Activated T-cell treated with anti-CD3 and anti-CD28 coated beads, Interleukin-2, amount 50 U/mL, for 24 hours (primary cell): ENCODE measurements around the gene SRF.
"Not testable (repeated sequence)": the region's sequence is repeated elsewhere in the genome, so short reads cannot be mapped to it uniquely, and the experiment has no call there.

Source experiments
- DNase-seq: peaks from one replicate; pipeline ENCODE4 v3.0.0-alpha.2; 2020
- H3K27ac Mint-ChIP-seq: 2 replicates; pipeline ENCODE4 v1.8.0; 2020; ENCODE audit warnings: mild to moderate bottlenecking, mixed read lengths
- H3K27me3 Mint-ChIP-seq: 2 replicates; pipeline ENCODE4 v1.8.0; 2020; ENCODE audit warnings: mixed read lengths
- H3K36me3 Mint-ChIP-seq: 2 replicates; pipeline ENCODE4 v1.8.0; 2020; ENCODE audit warnings: low read depth, mixed read lengths
- H3K4me1 Mint-ChIP-seq: 2 replicates; pipeline ENCODE4 v1.8.0; 2020; ENCODE audit warnings: low read depth, mixed read lengths
- H3K4me3 Mint-ChIP-seq: 2 replicates; pipeline ENCODE4 v1.8.0; 2020; ENCODE audit warnings: mild to moderate bottlenecking, moderate library complexity, mixed read lengths
- H3K9me3 Mint-ChIP-seq: 2 replicates; pipeline ENCODE4 v1.8.0; 2020; ENCODE audit warnings: mixed read lengths

SRF gene

DNA sequence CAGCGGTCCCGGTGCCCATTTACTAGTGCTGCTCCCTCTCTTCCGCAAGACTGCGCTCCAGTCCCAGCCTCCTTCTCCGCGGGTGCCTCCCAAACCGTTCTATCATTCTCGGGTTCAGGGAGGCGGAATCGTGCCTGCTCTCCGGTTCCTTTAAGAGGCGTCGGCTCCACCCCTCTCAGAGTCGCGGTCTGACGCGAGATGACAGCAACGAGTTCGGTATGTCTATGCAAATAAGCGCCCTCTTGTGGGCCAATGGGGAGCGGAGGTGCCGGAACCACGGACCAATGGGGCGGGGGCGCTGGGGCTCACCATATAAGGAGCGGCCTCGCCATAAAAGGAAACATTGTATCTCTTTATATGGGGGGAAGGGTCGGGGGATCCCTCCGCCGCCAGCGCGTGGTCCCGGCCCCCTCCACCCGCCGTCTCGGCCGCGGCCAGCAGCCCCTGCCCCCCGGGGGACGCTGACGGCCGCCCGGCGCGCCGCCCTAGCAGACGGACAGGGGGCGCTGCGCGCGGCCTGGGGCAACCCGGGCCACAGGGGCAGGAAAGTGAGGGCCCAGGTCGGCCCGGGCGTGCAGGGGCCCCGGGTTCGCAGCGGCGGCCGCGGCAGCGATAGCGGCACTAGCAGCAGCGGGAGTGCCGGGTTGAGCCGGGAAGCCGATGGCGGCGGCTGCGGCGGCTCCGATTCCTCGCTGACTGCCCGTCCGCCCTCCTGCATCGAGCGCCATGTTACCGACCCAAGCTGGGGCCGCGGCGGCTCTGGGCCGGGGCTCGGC lies at the start of gene SRF:
Gene SRF (plus strand): TSS at position 339 of the 776 bp plus-strand sequence. CDS start 388 bp downstream, at position 727.
- peaks cover 38% of the 10 kb centered on the region for H3K36me3 Mint-ChIP-seq
- no peaks in the 10 kb centered on the region for H3K27me3 Mint-ChIP-seq
- peak within 1 kb of the TSS; percentile 90 for H3K4me3 Mint-ChIP-seq
- DNase-seq = peak; percentile 98
- H3K27ac Mint-ChIP-seq = peak within 1 kb of the TSS; percentile 93
- no peaks in the 10 kb centered on the region for H3K9me3 Mint-ChIP-seq
- H3K4me1 Mint-ChIP-seq = peaks cover 45% of the 10 kb centered on the region

DNA sequence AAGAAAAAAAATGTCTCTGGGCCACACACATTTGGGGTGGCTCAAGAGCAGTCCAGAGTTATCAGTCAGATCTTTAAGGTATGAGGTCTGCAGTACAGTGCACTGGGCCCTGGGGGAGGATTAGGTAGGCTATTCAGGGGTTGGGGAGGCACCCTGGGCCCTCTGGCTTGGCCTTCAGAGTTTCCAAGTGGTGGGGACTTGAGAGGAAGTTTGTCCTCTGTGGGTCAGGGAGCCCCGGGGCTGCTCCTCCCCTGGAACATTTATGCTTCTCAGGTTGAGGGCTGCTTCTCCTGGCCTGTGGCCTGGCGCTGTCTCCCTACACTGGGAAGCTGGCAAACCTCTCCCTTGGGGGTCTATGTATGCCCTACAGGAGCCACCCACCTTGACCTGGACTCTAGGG lies 48.9 kb upstream of the SRF start:
- Mint-ChIP-seq H3K27ac (no peak overlapping the region), H3K9me3 (no peaks in the 10 kb centered on the region), H3K36me3 (no peaks in the 10 kb centered on the region), H3K4me1 (no peaks in the 10 kb centered on the region), H3K4me3 (no peak overlapping the region), H3K27me3 (no peaks in the 10 kb centered on the region)
- DNase-seq = no peak

DNA sequence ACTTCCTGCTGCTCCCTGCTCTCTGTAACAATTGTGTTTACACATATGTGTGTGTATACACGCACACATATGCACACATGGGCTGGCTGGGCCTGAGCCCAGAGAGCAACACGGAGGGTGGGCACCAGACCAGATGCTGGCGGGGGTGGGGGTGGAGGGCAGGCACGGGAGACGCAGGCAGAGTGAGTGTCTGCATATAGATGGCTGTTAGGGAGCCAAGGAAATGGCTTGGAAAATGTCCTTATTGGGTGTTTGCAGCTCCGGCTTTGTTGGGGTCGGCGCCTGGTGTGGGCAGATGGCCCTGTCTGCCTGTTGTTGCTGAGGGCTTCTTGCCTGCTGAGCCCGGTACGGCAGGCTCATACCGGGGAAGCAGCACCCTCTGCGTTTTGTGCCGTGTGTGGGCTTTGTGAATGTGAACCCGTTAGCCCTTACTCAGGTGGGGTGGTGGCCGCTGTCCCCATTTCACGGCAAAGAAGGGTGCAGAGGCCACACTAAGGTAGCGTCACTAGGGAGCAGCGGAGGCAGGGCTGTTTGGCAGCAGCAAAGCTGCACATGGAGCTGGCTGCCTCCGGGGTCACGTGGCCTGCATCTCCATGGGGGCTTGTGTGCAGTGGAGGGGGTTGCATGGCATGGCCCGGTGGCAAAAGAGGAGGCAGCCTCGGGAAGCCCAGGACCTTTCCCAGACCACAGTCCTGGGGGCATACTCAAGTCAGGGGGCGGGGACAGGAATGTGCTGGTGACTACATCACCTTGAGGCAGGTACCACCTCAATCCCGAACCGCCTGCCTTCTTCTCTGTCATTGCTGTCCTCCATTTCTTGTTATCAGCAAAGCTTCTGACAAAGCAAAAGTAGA lies 47.4 kb upstream of the SRF start:
- DNase-seq = no peak
- H3K4me1 Mint-ChIP-seq = no peaks in the 10 kb centered on the region
- no peak overlapping the region for H3K4me3 Mint-ChIP-seq
- H3K27me3 Mint-ChIP-seq = no peaks in the 10 kb centered on the region
- no peaks in the 10 kb centered on the region for H3K36me3 Mint-ChIP-seq
- no peak overlapping the region for H3K27ac Mint-ChIP-seq
- H3K9me3 Mint-ChIP-seq = no peaks in the 10 kb centered on the region

DNA sequence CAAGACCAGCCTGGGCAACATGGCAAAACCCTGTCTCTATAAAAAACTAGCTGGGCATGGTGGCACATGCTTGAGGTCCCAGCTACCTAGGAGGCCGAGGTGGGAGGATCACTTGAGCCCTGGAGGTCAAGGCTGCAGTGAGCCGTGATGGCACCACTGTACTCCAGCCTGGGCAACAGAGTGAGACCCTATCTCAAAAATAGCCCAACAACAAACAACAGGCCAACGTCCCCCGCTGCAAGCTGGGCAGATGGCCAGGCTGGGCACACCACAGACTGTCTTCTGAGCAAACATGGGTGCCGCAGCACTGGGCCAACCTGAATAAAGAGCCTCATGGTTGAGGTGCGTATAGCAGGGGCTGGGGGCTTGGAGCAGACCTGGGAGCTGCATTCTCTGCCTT lies 46.6 kb upstream of the SRF start:
- Mint-ChIP-seq H3K27me3 (no peaks in the 10 kb centered on the region), H3K27ac (no peak overlapping the region), H3K9me3 (no peaks in the 10 kb centered on the region), H3K4me3 (no peak overlapping the region), H3K4me1 (no peaks in the 10 kb centered on the region), H3K36me3 (no peaks in the 10 kb centered on the region)
- no peak for DNase-seq

DNA sequence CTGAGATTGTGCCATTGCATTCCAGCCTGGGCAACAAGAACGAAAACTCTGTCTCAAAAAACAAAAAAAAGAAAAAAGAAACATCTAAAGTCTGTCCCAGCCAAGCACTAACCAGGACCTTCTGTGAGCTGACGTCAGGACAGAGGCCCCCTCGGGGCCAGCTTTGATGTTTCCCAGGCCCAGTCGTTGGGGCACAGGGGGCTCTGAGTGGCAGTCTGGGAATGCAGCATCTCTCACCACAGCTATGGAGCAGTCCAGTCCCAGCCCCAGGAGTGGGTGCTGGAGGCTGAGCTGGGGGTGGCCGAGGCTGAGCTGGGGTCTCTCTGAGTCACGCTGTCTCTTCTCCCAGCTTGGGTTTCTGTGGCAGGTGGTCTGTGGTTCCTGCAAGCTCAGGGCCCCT lies 46.0 kb upstream of the SRF start:
- no peaks in the 10 kb centered on the region for H3K9me3 Mint-ChIP-seq
- no peak for DNase-seq

DNA sequence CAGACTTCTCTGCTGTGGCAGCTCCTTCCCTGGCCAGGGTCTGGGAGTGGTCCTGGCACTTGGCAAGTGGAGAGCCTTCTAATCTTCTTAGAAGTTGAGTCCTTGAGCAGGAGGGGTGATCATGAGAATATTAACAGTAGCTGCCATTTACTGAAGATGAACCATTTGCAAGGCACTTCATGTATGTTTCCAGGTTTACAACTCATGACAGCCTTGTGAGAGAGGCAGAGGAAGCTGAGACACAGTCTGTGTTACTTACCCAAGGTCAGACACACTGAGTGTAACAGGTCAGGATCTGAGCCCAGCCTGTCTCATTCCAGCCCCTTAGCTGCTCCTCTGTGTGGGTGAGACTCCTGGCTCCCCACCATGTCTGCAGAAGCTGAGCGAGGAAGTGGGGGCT lies 45.5 kb upstream of the SRF start:
- Mint-ChIP-seq H3K4me3 (no peak overlapping the region), H3K4me1 (no peaks in the 10 kb centered on the region), H3K9me3 (no peaks in the 10 kb centered on the region), H3K27me3 (no peaks in the 10 kb centered on the region), H3K27ac (peak overlapping the region; percentile 14), H3K36me3 (no peaks in the 10 kb centered on the region)
- DNase-seq = no peak

More for the DNA sequence above, 46.0 kb upstream of the SRF start:
- H3K27me3 Mint-ChIP-seq = no peaks in the 10 kb centered on the region
- H3K27ac Mint-ChIP-seq = no peak overlapping the region
- H3K4me1 Mint-ChIP-seq = no peaks in the 10 kb centered on the region
- no peaks in the 10 kb centered on the region for H3K36me3 Mint-ChIP-seq
- H3K4me3 Mint-ChIP-seq = no peak overlapping the region

DNA sequence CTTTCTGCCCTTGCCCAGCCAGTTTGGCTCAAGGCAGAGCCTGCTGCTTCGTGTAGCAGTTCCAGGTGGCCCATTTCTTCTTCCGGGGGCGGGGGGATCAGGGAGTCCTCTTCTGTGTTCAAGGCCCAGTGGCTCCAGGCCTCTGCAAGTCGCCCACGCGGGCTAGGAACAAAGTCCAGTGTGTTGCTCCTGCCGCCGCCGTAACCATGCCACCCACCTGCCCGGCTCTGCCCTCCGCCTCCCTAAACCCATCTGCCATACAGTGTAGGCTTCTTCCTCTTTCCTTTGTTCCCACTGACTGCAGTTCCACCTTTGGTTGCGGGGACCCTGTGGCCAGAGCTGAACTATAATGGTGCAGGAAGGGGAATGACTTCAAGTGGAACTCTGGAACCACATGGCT lies 43.9 kb upstream of the SRF start:
- H3K27ac Mint-ChIP-seq = no peak overlapping the region
- no peak for DNase-seq
- H3K36me3 Mint-ChIP-seq = no peaks in the 10 kb centered on the region
- no peak overlapping the region for H3K4me3 Mint-ChIP-seq
- no peaks in the 10 kb centered on the region for H3K27me3 Mint-ChIP-seq
- no peaks in the 10 kb centered on the region for H3K4me1 Mint-ChIP-seq
- H3K9me3 Mint-ChIP-seq = no peaks in the 10 kb centered on the region

DNA sequence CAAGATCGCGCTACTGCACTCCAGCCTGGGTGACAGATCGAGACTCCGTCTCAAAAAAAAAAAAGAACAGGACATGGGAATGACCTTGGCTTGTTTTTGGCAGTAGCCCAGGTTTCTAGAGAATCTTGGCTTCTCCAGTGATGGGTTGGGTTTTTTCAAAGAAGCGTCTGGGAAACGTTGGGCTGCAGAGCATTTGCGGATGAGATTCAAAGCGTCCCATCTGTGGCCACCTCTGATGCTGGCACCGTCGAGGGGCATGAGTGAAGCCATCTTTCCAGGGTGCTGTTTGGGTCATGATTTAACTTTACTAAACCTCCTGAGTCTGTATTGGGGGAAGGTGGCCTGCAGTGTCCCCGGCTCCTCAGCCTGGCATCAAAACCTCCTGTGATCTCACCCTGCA lies 43.2 kb upstream of the SRF start:
- H3K4me1 Mint-ChIP-seq = no peaks in the 10 kb centered on the region
- no peaks in the 10 kb centered on the region for H3K36me3 Mint-ChIP-seq
- no peaks in the 10 kb centered on the region for H3K9me3 Mint-ChIP-seq
- no peak overlapping the region for H3K4me3 Mint-ChIP-seq
- H3K27ac Mint-ChIP-seq = no peak overlapping the region
- H3K27me3 Mint-ChIP-seq = no peaks in the 10 kb centered on the region
- no peak for DNase-seq

DNA sequence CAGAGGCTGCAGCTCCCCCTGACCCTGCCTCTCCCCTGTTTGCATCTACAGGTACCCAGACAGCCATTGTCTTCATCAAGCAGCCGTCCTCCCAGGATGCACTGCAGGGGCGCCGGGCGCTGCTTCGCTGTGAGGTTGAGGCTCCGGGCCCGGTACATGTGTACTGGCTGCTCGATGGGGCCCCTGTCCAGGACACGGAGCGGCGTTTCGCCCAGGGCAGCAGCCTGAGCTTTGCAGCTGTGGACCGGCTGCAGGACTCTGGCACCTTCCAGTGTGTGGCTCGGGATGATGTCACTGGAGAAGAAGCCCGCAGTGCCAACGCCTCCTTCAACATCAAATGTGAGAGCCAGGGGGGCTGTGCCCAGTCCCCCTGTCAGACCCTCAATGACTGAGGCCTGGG lies 42.1 kb upstream of the SRF start:
- Mint-ChIP-seq H3K27ac (no peak overlapping the region), H3K36me3 (no peaks in the 10 kb centered on the region), H3K4me1 (no peaks in the 10 kb centered on the region), H3K27me3 (no peaks in the 10 kb centered on the region), H3K4me3 (no peak overlapping the region), H3K9me3 (no peaks in the 10 kb centered on the region)
- DNase-seq = no peak

DNA sequence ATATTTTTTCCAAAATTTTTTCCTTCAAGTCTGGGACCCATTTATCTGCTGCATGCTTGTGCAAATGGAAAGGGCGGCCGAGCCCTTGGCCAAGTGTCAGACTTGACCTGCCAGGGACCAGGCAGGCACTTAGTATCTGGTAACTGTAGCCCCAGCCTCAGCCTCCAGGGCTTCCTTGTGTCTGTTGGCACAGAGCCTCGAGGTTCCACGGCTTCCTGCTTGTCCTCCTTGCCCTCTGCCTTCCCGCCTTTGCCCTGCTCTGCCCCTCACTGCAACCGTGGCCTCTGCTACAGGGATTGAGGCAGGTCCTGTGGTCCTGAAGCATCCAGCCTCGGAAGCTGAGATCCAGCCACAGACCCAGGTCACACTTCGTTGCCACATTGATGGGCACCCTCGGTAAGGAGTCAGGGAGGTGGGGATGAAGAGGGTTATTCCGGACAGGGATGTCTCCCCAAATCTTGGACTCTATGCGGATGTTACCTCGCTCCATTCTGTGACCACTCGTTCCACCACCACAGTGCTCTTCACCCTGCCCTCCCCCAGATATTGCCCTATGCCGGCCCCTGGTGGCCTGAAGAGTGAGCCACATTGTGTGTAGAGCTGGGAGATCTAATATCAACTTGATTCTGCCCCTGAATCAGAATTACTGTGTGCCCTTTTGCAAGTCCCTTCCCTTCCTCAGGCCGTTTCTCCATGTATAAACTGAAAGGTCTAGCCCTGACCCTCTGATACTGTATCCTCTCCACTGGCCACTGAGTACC lies 41.5 kb upstream of the SRF start:
- H3K9me3 Mint-ChIP-seq = no peaks in the 10 kb centered on the region

DNA sequence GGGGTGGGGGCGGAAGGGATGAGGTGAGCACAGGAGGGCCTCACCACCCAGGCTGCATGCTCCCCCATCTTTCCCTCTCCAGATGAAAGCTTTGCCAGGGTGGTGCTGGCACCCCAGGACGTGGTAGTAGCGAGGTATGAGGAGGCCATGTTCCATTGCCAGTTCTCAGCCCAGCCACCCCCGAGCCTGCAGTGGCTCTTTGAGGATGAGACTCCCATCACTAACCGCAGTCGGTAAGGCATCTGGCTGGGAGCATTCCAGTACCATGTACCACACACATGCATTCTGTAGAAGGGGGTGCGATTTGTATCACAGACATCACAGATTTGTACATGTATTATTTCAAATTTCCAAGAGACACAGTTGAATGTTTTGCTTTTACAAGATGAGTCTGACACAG lies 40.6 kb upstream of the SRF start:
- no peak overlapping the region for H3K4me3 Mint-ChIP-seq
- H3K27ac Mint-ChIP-seq = no peak overlapping the region
- DNase-seq = no peak
- H3K9me3 Mint-ChIP-seq = no peaks in the 10 kb centered on the region
- no peaks in the 10 kb centered on the region for H3K36me3 Mint-ChIP-seq
- no peaks in the 10 kb centered on the region for H3K4me1 Mint-ChIP-seq
- no peaks in the 10 kb centered on the region for H3K27me3 Mint-ChIP-seq

More for the DNA sequence above, 41.5 kb upstream of the SRF start:
- Mint-ChIP-seq H3K27ac (no peak overlapping the region), H3K4me3 (no peak overlapping the region), H3K4me1 (no peaks in the 10 kb centered on the region), H3K36me3 (no peaks in the 10 kb centered on the region), H3K27me3 (no peaks in the 10 kb centered on the region)
- DNase-seq = no peak

DNA sequence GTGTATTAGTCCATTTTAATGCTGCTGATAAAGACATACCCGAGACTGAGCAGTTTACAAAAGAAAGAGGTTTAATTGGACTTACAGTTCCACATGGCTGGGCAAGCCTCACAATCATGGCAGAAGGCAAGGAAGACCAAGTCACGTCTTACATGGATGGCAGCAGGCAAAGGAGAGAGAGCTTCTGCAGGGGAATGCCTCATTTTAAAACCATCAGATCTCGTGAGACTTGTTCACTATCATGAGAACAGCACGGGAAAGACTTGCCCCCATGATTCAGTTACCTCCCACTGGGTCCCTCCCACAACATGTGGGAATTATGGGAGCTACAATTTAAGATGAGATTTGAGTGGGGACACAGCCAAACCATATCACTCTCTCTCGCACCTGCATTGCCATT lies 39.7 kb upstream of the SRF start:
- not testable (repeated sequence) for H3K4me3 Mint-ChIP-seq, H3K36me3 Mint-ChIP-seq, DNase-seq, H3K9me3 Mint-ChIP-seq, H3K27me3 Mint-ChIP-seq, H3K27ac Mint-ChIP-seq, H3K4me1 Mint-ChIP-seq

DNA sequence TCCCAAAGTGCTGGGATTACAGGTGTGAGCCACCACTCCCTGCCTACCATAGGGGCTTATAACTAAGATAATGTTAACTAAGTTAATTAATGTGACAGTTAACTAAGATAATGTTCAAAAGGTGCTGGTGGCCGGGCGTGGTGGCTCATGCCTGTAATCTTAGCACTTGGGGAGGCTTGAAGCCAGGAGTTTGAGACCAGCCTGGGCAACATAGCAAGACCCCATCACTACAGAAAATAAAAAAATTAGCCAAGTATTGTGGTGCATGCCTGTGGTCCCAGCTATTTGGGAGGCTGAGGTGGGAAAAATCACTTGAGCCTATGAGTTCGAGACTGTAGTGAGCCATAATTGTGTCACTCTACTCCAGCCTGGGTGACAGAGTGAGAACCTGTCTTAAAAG lies 32.8 kb upstream of the SRF start:
- H3K4me3 Mint-ChIP-seq = no peak overlapping the region
- H3K4me1 Mint-ChIP-seq = peaks cover 3% of the 10 kb centered on the region

DNA sequence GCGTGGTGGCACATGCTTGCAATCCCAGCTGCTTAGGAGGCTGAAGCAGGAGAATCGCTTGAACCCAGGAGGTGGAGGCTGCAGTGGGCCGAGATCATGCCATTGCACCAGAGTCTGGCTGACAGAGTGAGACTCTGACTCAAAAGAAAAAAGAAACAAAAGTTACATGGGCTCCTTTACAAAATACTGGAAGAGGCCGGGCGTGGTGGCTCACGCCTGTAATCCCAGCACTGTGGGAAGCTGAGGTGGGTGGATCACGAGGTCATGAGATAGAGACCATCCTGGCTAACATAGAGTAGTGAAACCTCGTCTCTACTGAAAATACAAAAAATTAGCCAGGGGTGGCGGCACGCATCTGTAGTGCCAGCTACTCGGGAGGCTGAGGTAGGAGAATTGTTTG lies 31.1 kb upstream of the SRF start:
- not testable (repeated sequence) for H3K4me3 Mint-ChIP-seq, H3K4me1 Mint-ChIP-seq, H3K9me3 Mint-ChIP-seq, DNase-seq, H3K36me3 Mint-ChIP-seq, H3K27me3 Mint-ChIP-seq, H3K27ac Mint-ChIP-seq

More for the DNA sequence above, 32.8 kb upstream of the SRF start:
- H3K27me3 Mint-ChIP-seq = no peaks in the 10 kb centered on the region
- DNase-seq = no peak
- no peaks in the 10 kb centered on the region for H3K36me3 Mint-ChIP-seq
- no peak overlapping the region for H3K27ac Mint-ChIP-seq
- no peaks in the 10 kb centered on the region for H3K9me3 Mint-ChIP-seq

DNA sequence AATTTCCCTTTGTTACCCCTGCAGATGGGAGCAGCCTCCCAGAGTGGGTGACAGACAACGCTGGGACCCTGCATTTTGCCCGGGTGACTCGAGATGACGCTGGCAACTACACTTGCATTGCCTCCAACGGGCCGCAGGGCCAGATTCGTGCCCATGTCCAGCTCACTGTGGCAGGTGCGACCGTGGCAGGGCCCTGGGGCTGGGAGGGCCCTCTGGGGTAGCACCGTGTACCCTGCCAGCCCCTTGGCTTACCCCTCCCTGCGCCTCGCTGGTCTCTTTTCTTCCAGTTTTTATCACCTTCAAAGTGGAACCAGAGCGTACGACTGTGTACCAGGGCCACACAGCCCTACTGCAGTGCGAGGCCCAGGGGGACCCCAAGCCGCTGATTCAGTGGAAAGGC lies 29.4 kb upstream of the SRF start:
- Mint-ChIP-seq H3K36me3 (no peaks in the 10 kb centered on the region), H3K4me1 (peaks cover 10% of the 10 kb centered on the region), H3K27me3 (no peaks in the 10 kb centered on the region), H3K4me3 (no peak overlapping the region), H3K27ac (no peak overlapping the region), H3K9me3 (no peaks in the 10 kb centered on the region)
- DNase-seq = no peak
